Measurements from ENCODE around the gene RBM43.

- no peak for TF ChIP-seq CTCF (conservative IDR thresholded peaks at IDR 0.05; ENCODE audit: low read depth, low read length)
- no peak for TF ChIP-seq BHLHE40 (IDR thresholded peaks at IDR 0.05; ENCODE audit: low read depth, low read length)
- no peak for TF ChIP-seq POLR2A (IDR thresholded peaks at IDR 0.05; ENCODE audit: low read depth, low read length)
- TF ChIP-seq MXI1 (IDR thresholded peaks at IDR 0.05; ENCODE audit: borderline replicate concordance, low read depth, low read length), result no peak
- no peak for TF ChIP-seq USF2 (IDR thresholded peaks at IDR 0.05; ENCODE audit: low read depth, low read length)
- no peak for TF ChIP-seq RAD21 (IDR thresholded peaks at IDR 0.05; ENCODE audit: low read length)
- TF ChIP-seq RCOR1 (IDR thresholded peaks at IDR 0.05; ENCODE audit: insufficient replicate concordance, low read length), result no peak
Measured at GRCh38 chr2:151243468-151243867, 18.2 kb downstream of the RBM43 start.
